Lower leg skin (tissue), 4 donors: ENCODE data around the gene TSEN2. TPM values are rescaled to one million over a fixed set of nuclear protein-coding genes. Genes with fewer than 3 reads are reported as not detected.

ENCODE experiments used
- DNase-seq, 2 donors: peaks; one replicate each; pipeline ENCODE4 v3.0.0-alpha.2; 2019; ENCODE audit warnings: low spot score in 2 of 2
- H3K4me3 ChIP-seq: fragments of 200-600 bp; sonication (generic); 2 replicates; pipeline ENCODE4 v1.5.1; 2017; ENCODE audit warnings: mild to moderate bottlenecking, low read depth; ENCODE audit not compliant: poor library complexity, severe bottlenecking
- CTCF ChIP-seq, 3 donors: fragments of 450-650 bp; IDR thresholded peaks; one replicate each; pipeline ENCODE4 v1.5.1; 2016; ENCODE audit warnings: antibody characterized with exemption in 3 of 3, mild to moderate bottlenecking in 3 of 3, moderate library complexity in 2 of 3
- POLR2A ChIP-seq, 2 donors: fragments of 450-650 bp; IDR thresholded peaks; one replicate each; pipeline ENCODE4 v1.6.1; 2016 to 2017; ENCODE audit warnings: antibody characterized with exemption in 2 of 2, mild to moderate bottlenecking in 1 of 2, moderate library complexity in 1 of 2
- WGBS, 2 donors: methylation state at CpG; one replicate each; pipeline ENCODE4 v1.1.5; 2018; 5-methylcytosine and 5-hydroxymethylcytosine counted together
- intact Hi-C: fragments of 100-400 bp; cut with DNase I; formaldehyde crosslinking; loops from one replicate; pipeline ENCODE4 v1.15.0; 2023; ENCODE audit warnings: low total_unique reads
- total RNA-seq, 4 donors: library from RNA; depleted of rRNA; stranded (reverse); fragments of >200 nt; gene quantifications; one replicate each; pipeline ENCODE4 v1.1.0, GENCODE V29; 2016

TSEN2 gene
- total RNA-seq, 4 donors from 2014 or later: 7.8 to 17.8 (median 12.7) TPM

- no peak overlapping the region for H3K4me3 ChIP-seq
- DNase-seq: no peak
- no peak for TF ChIP-seq CTCF (IDR thresholded peaks at IDR 0.05)
- TF ChIP-seq POLR2A (IDR thresholded peaks at IDR 0.05): no peak
- intact Hi-C loops: no loop called here
- 71% methylated on average over 3 of the region's 3 CpGs for WGBS, 2 donors
Observed at GRCh38 chr3:12559520-12559919, 75.2 kb downstream of the TSEN2 start.

DNA sequence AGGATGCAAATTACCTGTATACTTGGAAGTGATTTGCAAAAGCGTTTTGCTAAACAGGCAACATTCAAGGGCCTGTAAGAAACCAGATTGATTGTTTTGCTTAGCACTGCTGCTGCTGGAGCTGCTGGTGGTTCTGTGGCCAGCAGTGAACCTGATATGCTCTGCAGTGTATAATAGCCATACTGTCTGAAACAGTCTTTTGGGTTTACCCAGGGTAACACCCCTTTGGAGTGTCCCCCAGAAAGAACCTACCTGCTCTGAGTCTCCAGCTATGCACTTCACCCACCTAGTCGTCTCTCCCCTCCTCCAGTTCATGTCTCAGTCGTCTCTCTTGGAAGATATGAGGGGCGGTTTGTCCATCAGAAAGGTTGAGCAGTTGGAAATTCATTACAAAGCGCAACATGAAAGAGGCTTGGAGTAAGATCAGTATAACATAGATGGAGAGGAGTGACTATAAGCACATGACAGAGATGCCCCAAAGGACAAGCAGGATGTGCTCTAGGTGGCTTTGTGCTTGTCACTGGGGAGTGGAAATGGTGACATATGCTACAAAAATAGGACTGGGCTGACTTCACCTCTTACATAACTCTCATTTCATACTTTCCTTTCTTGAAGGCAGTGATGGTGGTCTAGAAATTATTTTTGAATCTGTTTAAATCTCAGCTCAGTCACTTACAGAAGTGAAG is 76.4 kb downstream of the TSEN2 start:
- DNase-seq: peak in 1 of 2 donors; percentile 36
- intact Hi-C loops: no loop called here
- 79% methylated on average over 5 of the region's 5 CpGs for WGBS, 2 donors
- TF ChIP-seq CTCF (IDR thresholded peaks at IDR 0.05) (no peak), POLR2A (IDR thresholded peaks at IDR 0.05) (no peak)
- H3K4me3 ChIP-seq: no peak overlapping the region

GRCh38 chr3:12561397-12561796 is 77.1 kb downstream of the TSEN2 start:
- peak in 1 of 2 donors; percentile 21 for DNase-seq
- 79 to 85% methylated on average over 2 of the region's 2 CpGs for WGBS, 2 donors
- intact Hi-C loops: no loop called here
- no peak overlapping the region for H3K4me3 ChIP-seq
- TF ChIP-seq CTCF (IDR thresholded peaks at IDR 0.05): no peak

DNA sequence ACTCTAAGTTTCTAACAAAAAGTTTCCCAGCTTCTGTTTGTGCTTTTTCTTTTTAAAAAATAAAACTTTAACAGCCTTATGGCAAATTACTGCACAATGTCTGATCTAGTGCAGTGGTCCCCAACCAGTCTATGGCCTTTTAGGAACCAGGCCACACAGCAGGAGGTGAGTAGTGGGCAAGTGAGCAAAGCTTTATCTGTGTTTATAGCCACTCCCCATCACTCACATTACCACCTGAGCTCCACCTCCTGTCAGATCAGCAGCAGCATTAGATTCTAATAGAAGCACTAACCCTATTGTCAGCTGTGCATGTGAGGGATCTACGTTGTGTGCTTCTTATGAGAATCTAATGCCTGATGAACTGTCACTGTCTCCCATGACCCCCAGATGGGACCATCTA is 78.2 kb downstream of the TSEN2 start:
- intact Hi-C loops: no loop called here
- TF ChIP-seq CTCF (IDR thresholded peaks at IDR 0.05): no peak
- TF ChIP-seq POLR2A (IDR thresholded peaks at IDR 0.05): no peak
- H3K4me3 ChIP-seq: no peak overlapping the region
- WGBS, 2 donors: 57 to 76% methylated on average over 1 of the region's 1 CpG
- peak in 1 of 2 donors; percentile 5 for DNase-seq

- intact Hi-C loops: no loop called here
- H3K4me3 ChIP-seq: no peak overlapping the region
- DNase-seq: no peak
- TF ChIP-seq CTCF (IDR thresholded peaks at IDR 0.05): no peak
- no peak for TF ChIP-seq POLR2A (IDR thresholded peaks at IDR 0.05)
Observed at GRCh38 chr3:12566976-12567375, 82.7 kb downstream of the TSEN2 start.

DNA sequence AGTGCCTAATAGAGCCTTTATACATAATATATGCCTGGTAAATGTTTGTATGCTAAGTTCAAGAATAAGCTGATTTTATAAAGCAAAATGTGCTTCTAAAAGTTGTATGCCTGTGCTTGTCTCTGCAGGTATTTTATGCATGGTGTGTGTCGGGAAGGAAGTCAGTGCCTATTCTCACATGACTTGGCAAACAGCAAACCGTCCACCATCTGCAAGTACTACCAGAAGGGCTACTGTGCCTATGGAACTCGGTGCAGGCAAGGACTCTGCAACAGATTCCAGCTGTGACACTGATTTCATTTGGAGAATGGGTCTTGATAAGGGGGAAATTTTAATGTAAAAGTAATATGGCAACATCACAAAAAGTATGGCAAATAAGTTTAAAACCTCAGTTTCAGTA is 84.5 kb downstream of the TSEN2 start:
- H3K4me3 ChIP-seq: no peak overlapping the region
- WGBS, 2 donors: 52 to 63% methylated on average over 3 of the region's 3 CpGs
- DNase-seq: peak in 1 of 2 donors; percentile 12
- no peak for TF ChIP-seq POLR2A (IDR thresholded peaks at IDR 0.05)
- TF ChIP-seq CTCF (IDR thresholded peaks at IDR 0.05): no peak
- intact Hi-C loops: no loop called here
